Endothelial cell of umbilical vein (primary cell): ENCODE data around the gene FSCB. TPM values are rescaled to one million over a fixed set of nuclear protein-coding genes. Genes with fewer than 3 reads are reported as not detected.

Experiments
- BruUV-seq: library from RNA; stranded (reverse); fragments of 400-500 nt; replicated peaks from 2 replicates; lab custom pipeline; 2021; lab: Mats Ljungman, UMichigan
- CTCF ChIA-PET: fragments of 300-600, 350-600 bp; sonication (Branson Sonifier 250); formaldehyde crosslinking; loops from one replicate; lab custom pipeline; 2021; ENCODE audit warnings: antibody characterized with exemption, inconsistent platforms; lab: Charles Lee
- POLR2A ChIA-PET: fragments of 300-600, 350-600 bp; sonication (Branson Sonifier 250); formaldehyde crosslinking; loops from one replicate; lab custom pipeline; 2021; ENCODE audit warnings: antibody characterized with exemption, inconsistent platforms; lab: Charles Lee
- DNase-seq: peaks from one replicate; pipeline ENCODE4 v3.0.0-alpha.2; 2011; ENCODE audit warnings: low read depth, low spot score
- FAIRE-seq: peaks from 2 replicates; lab custom pipeline; 2011; peaks lifted over from hg19 to GRCh38; lab: Jason Lieb, UNC
- H2AFZ ChIP-seq: 2 replicates; pipeline ENCODE4 v1.6.0; 2012; ENCODE audit warnings: low read depth, low read length, control low read depth, inconsistent platforms
- H3K27ac ChIP-seq: 2 replicates; pipeline ENCODE4 v1.5.1; 2011; ENCODE audit warnings: low read depth, mild to moderate bottlenecking, control low read depth, low read length, moderate library complexity; ENCODE audit not compliant: insufficient read depth
- H3K27me3 ChIP-seq, 2 experiments: 2 replicates each; pipeline versions ENCODE4 v1.6.0 to v1.6.1; 2011; ENCODE audit warnings: low read length in 2 of 2, mixed read lengths in 1 of 2; ENCODE audit not compliant: control insufficient read depth in 2 of 2, insufficient read depth in 2 of 2
- H3K36me3 ChIP-seq, 2 experiments: 2 replicates in 1 of 2; 3 replicates in 1 of 2; pipeline ENCODE4 v1.5.1; 2011; ENCODE audit warnings: low read length in 2 of 2, mild to moderate bottlenecking in 1 of 2, moderate library complexity in 1 of 2; ENCODE audit not compliant: control insufficient read depth in 2 of 2, insufficient read depth in 2 of 2; ENCODE audit errors: extremely low read depth in 1 of 2
- H3K4me1 ChIP-seq: 3 replicates; pipeline ENCODE4 v1.5.1; 2011; ENCODE audit warnings: mild to moderate bottlenecking, low read length; ENCODE audit not compliant: control insufficient read depth, insufficient read depth; ENCODE audit errors: extremely low read depth
- H3K4me2 ChIP-seq: 2 replicates; pipeline ENCODE4 v1.6.1; 2011; ENCODE audit warnings: low read length, control low read depth, mixed read lengths; ENCODE audit not compliant: insufficient read depth
- H3K4me3 ChIP-seq, 3 experiments: fragments of 200-600 bp in 1 of 3; sonication (generic), shearing (Covaris generic) in 1 of 3; replicated peaks in 1 of 3; 2 replicates each; pipeline ENCODE4 v1.5.1; 2011 to 2016; ENCODE audit warnings: control low read depth in 3 of 3, low read length in 3 of 3, mild to moderate bottlenecking in 2 of 3, inconsistent platforms in 1 of 3, low read depth in 1 of 3, moderate library complexity in 1 of 3; ENCODE audit not compliant: insufficient read depth in 1 of 3
- H3K79me2 ChIP-seq: 2 replicates; pipeline ENCODE4 v1.6.0; 2012; ENCODE audit warnings: low read length, inconsistent platforms; ENCODE audit not compliant: control insufficient read depth, insufficient read depth
- H3K9ac ChIP-seq: replicated peaks from 2 replicates; pipeline ENCODE3; 2011; ENCODE audit warnings: low read length, control low read depth; ENCODE audit not compliant: insufficient read depth; ENCODE audit errors: extremely low read depth
- H3K9me1 ChIP-seq: replicated peaks from 3 replicates; pipeline ENCODE4 v1.6.0; 2011; ENCODE audit warnings: mild to moderate bottlenecking, low read length; ENCODE audit not compliant: control insufficient read depth, insufficient read depth; ENCODE audit errors: extremely low read depth
- H3K9me3 ChIP-seq: replicated peaks from 2 replicates; pipeline ENCODE4 v1.5.1; 2012; ENCODE audit warnings: low read length, inconsistent platforms; ENCODE audit not compliant: control insufficient read depth, insufficient read depth
- H4K20me1 ChIP-seq: replicated peaks from 2 replicates; pipeline ENCODE3; 2011; ENCODE audit warnings: mild to moderate bottlenecking, low read length; ENCODE audit not compliant: control insufficient read depth, insufficient read depth; ENCODE audit errors: extremely low read depth
- CTCF ChIP-seq, 2 donors: IDR thresholded peaks; 1 replicate in 1 of 2; 2 replicates in 1 of 2; pipeline ENCODE4 v1.5.1; 2011; ENCODE audit warnings: low read length in 2 of 2, mild to moderate bottlenecking in 2 of 2, moderate library complexity in 2 of 2, control low read depth in 1 of 2, inconsistent platforms in 1 of 2, low read depth in 1 of 2; ENCODE audit not compliant: insufficient read depth in 1 of 2; ENCODE audit errors: extremely low read depth in 1 of 2
- EZH2 ChIP-seq: IDR thresholded peaks from 2 replicates; pipeline ENCODE4 v1.6.1; 2012; ENCODE audit warnings: borderline replicate concordance, low read depth, mild to moderate bottlenecking, moderate library complexity, low read length, inconsistent platforms; ENCODE audit not compliant: severe bottlenecking
- FOS ChIP-seq: IDR thresholded peaks from 2 replicates; pipeline ENCODE4 v1.6.1; 2011; ENCODE audit warnings: mild to moderate bottlenecking, low read length, moderate library complexity, borderline replicate concordance; ENCODE audit not compliant: insufficient read depth
- JUN ChIP-seq: IDR thresholded peaks from 2 replicates; pipeline ENCODE4 v1.6.1; 2011; ENCODE audit warnings: borderline replicate concordance, low read depth; ENCODE audit not compliant: insufficient read length, insufficient read depth
- MAX ChIP-seq: IDR thresholded peaks from 2 replicates; pipeline ENCODE4 v1.6.1; 2011; ENCODE audit not compliant: insufficient read depth, insufficient read length
- MYC ChIP-seq: IDR thresholded peaks from one replicate; pipeline ENCODE4 v1.6.1; 2011; ENCODE audit warnings: mild to moderate bottlenecking, low read depth, low read length
- POLR2A ChIP-seq: IDR thresholded peaks from 2 replicates; pipeline ENCODE4 v1.6.1; 2012; ENCODE audit warnings: low read depth, mild to moderate bottlenecking, control low read depth, low read length
- dilution Hi-C: fragments of 300-500 bp; cut with MboI; formaldehyde crosslinking; loops from one replicate; pipeline ENCODE4 v1.15.0; 2019; ENCODE audit warnings: low sequenced_read_pairs; ENCODE audit not compliant: extremely low pct_ligation_motif_present
- intact Hi-C: fragments of 100-400 bp; cut with micrococcal nuclease; formaldehyde crosslinking; loops from one replicate; pipeline ENCODE4 v1.10.0; 2022
- polyA plus RNA-seq, 4 experiments: library from polyadenylated mRNA; depleted of rRNA in 3 of 4; stranded (reverse) in 3 of 4; unstranded in 1 of 4; fragments of >200 nt; gene quantifications; 2 replicates each; pipeline versions ENCODE4 v1.2.1 to v1.2.3, GENCODE V29; 2011 to 2012; ENCODE audit warnings: missing spikeins in 1 of 4
- total RNA-seq: library from RNA; stranded (reverse); gene quantifications from 2 replicates; pipeline ENCODE4 v1.2.3, GENCODE V29; 2021

The FSCB gene
- total and polyA plus RNA-seq, 2 donors (not counting 3 experiments of a cell fraction or from before 2014, with no cell fraction given): not detected

- no peak overlapping the region for H3K9ac ChIP-seq
- H3K9me1 ChIP-seq: no peaks in the 10 kb centered on the region
- no peaks in the 10 kb centered on the region for H3K79me2 ChIP-seq
- no peak overlapping the region for H3K4me2 ChIP-seq
- intact Hi-C loops (no loop called here), dilution Hi-C loops (no loop called here)
- no peaks in the 10 kb centered on the region for H3K36me3 ChIP-seq
- no peak for FAIRE-seq
- H3K4me1 ChIP-seq: no peaks in the 10 kb centered on the region
- H4K20me1 ChIP-seq: no peaks in the 10 kb centered on the region
- no peak for DNase-seq
- TF ChIP-seq EZH2 (no peak), MAX (no peak), MYC (no peak), FOS (no peak), JUN (no peak), POLR2A (no peak)
- no peaks in the 10 kb centered on the region for H3K9me3 ChIP-seq
- ChIA-PET POLR2A (no interaction called here), CTCF (no interaction called here)
- no TSS peak for BruUV-seq
- H3K27ac ChIP-seq: no peak overlapping the region
- H2AFZ ChIP-seq: no peak overlapping the region
- H3K4me3 ChIP-seq: no peak overlapping the region
- H3K27me3 ChIP-seq: no peaks in the 10 kb centered on the region
These were observed 1.5 kb downstream of the FSCB start for GRCh38 chr14:44505588-44505987.

DNA sequence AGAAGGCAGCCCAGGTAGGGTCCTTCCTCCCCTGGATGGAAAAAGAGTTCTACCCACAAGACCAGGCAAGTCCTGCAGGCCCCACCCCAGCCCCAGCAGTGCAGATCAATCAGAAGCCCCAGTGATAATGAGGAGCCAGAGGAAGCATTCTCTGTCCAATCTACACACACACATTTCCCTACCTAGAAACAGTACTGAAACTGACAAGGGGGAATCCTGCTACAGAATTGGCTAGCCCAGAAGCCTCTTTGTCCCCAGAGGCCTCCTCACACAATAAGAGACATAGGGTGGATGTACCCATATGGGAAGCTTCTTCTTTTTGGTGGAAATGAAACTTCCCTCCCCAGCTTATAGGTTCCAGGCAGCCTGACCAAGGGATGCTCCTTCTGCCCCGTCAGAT, 9.9 kb downstream of the FSCB start:
- H3K36me3 ChIP-seq: no peaks in the 10 kb centered on the region

More for the DNA sequence above, 9.9 kb downstream of the FSCB start:
- intact Hi-C loops (no loop called here), dilution Hi-C loops (no loop called here)
- BruUV-seq: no TSS peak
- Histone ChIP-seq H3K9me1 (no peaks in the 10 kb centered on the region), H3K4me3 (no peak overlapping the region), H3K79me2 (no peaks in the 10 kb centered on the region), H3K27ac (no peak overlapping the region), H3K27me3 (no peaks in the 10 kb centered on the region), H2AFZ (no peak overlapping the region), H3K9ac (no peak overlapping the region), H3K9me3 (no peaks in the 10 kb centered on the region), H3K4me1 (no peaks in the 10 kb centered on the region), H4K20me1 (no peaks in the 10 kb centered on the region), H3K4me2 (no peak overlapping the region)
- POLR2A ChIA-PET: no interaction called here
- FAIRE-seq (no peak), DNase-seq (no peak)
- TF ChIP-seq POLR2A: no peak
- TF ChIP-seq JUN: no peak
- TF ChIP-seq CTCF (IDR thresholded peaks at IDR 0.05; ENCODE audit: extremely low read depth in 1 of 2, insufficient read depth in 1 of 2, low read depth in 1 of 2, low read length in 2 of 2): no peak
- CTCF ChIA-PET: no interaction called here
